Activated CD4-positive, alpha-beta T cell treated with anti-CD3 and anti-CD28 coated beads, Interleukin-2, amount 10 ng/mL, durations not matched to agents 7 days and 5 days (primary cell): Measurements from ENCODE around the gene RNF223. TPM values are rescaled to one million over a fixed set of nuclear protein-coding genes. Genes with fewer than 3 reads are reported as not detected.

ENCODE experiments used
- CTCF ChIA-PET: fragments of 350-600 bp; sonication (Branson Sonifier 250); formaldehyde crosslinking; loops from one replicate; lab custom pipeline; 2021; ENCODE audit warnings: antibody characterized with exemption; lab: Charles Lee
- POLR2A ChIA-PET: fragments of 350-600 bp; sonication (Branson Sonifier 250); formaldehyde crosslinking; loops from one replicate; lab custom pipeline; 2021; ENCODE audit warnings: antibody characterized with exemption; lab: Charles Lee
- DNase-seq: peaks from one replicate; pipeline ENCODE4 v3.0.0-alpha.2; 2020
- H3K27ac Mint-ChIP-seq: one replicate; pipeline ENCODE4 v1.8.0; 2021; ENCODE audit warnings: mild to moderate bottlenecking, moderate library complexity, mixed read lengths
- H3K27me3 Mint-ChIP-seq: one replicate; pipeline ENCODE4 v1.8.0; 2021; ENCODE audit warnings: mixed read lengths
- H3K36me3 Mint-ChIP-seq: one replicate; pipeline ENCODE4 v1.8.0; 2021; ENCODE audit warnings: low read depth, mixed read lengths
- H3K4me1 Mint-ChIP-seq: one replicate; pipeline ENCODE4 v1.8.0; 2021; ENCODE audit warnings: mixed read lengths
- H3K4me3 Mint-ChIP-seq: one replicate; pipeline ENCODE4 v1.8.0; 2021; ENCODE audit warnings: mild to moderate bottlenecking, moderate library complexity, mixed read lengths
- H3K9me3 Mint-ChIP-seq: one replicate; pipeline ENCODE4 v1.8.0; 2021; ENCODE audit warnings: mixed read lengths
- total RNA-seq, 2 experiments: library from RNA; stranded (reverse); gene quantifications; one replicate each; pipeline ENCODE4 v1.2.3, GENCODE V29; 2021

Gene RNF223
- total RNA-seq, 2 experiments from 2014 or later: not detected

- no peak overlapping the region for H3K4me3 Mint-ChIP-seq
- no peak for DNase-seq
- CTCF ChIA-PET: interaction anchor here (0.8 kb wide), 1 partner anchor 49 kb away, joined by 3 read pairs; no protein-coding TSS in a partner anchor
- H3K36me3 Mint-ChIP-seq: peaks cover 3% of the 10 kb centered on the region
- no peaks in the 10 kb centered on the region for H3K4me1 Mint-ChIP-seq
- POLR2A ChIA-PET: no interaction called here
- peak overlapping the region; percentile 41 for H3K27ac Mint-ChIP-seq
- H3K27me3 Mint-ChIP-seq: no peaks in the 10 kb centered on the region
- peaks cover 3% of the 10 kb centered on the region for H3K9me3 Mint-ChIP-seq
Observed at GRCh38 chr1:1089731-1090423, 15.8 kb upstream of the RNF223 start.

GRCh38 chr1:1088801-1089680, 14.9 kb upstream of the RNF223 start:
- ChIA-PET POLR2A (no interaction called here), CTCF (no interaction called here)
- Mint-ChIP-seq H3K4me3 (no peak overlapping the region), H3K36me3 (peaks cover 3% of the 10 kb centered on the region), H3K27ac (no peak overlapping the region), H3K27me3 (no peaks in the 10 kb centered on the region), H3K9me3 (peaks cover 3% of the 10 kb centered on the region), H3K4me1 (no peaks in the 10 kb centered on the region)
- DNase-seq: no peak

GRCh38 chr1:1088029-1088800, 14.1 kb upstream of the RNF223 start:
- Mint-ChIP-seq H3K9me3 (peaks cover 3% of the 10 kb centered on the region), H3K4me1 (no peaks in the 10 kb centered on the region), H3K27ac (no peak overlapping the region), H3K27me3 (no peaks in the 10 kb centered on the region), H3K4me3 (no peak overlapping the region), H3K36me3 (peaks cover 3% of the 10 kb centered on the region)
- POLR2A ChIA-PET: no interaction called here
- DNase-seq: no peak
- CTCF ChIA-PET: no interaction called here

GRCh38 chr1:1087351-1088028, 13.4 kb upstream of the RNF223 start:
- Mint-ChIP-seq H3K36me3 (no peaks in the 10 kb centered on the region), H3K4me1 (no peaks in the 10 kb centered on the region), H3K4me3 (no peak overlapping the region), H3K27me3 (no peaks in the 10 kb centered on the region), H3K9me3 (no peaks in the 10 kb centered on the region), H3K27ac (no peak overlapping the region)
- ChIA-PET POLR2A (no interaction called here), CTCF (interaction anchor here (1.3 kb wide), 1 partner anchor 35 kb away, joined by 5 read pairs; no protein-coding TSS in a partner anchor)
- DNase-seq: no peak

- Mint-ChIP-seq H3K4me1 (no peaks in the 10 kb centered on the region), H3K36me3 (no peaks in the 10 kb centered on the region), H3K27me3 (no peaks in the 10 kb centered on the region), H3K9me3 (no peaks in the 10 kb centered on the region), H3K4me3 (no peak overlapping the region), H3K27ac (no peak overlapping the region)
- no peak for DNase-seq
- POLR2A ChIA-PET: no interaction called here
- CTCF ChIA-PET: interaction anchor here (1.3 kb wide), 1 partner anchor 35 kb away, joined by 5 read pairs; no protein-coding TSS in a partner anchor
Observed at GRCh38 chr1:1086911-1087341, 12.8 kb upstream of the RNF223 start.

GRCh38 chr1:1085911-1086841, 12.1 kb upstream of the RNF223 start:
- Mint-ChIP-seq H3K36me3 (no peaks in the 10 kb centered on the region), H3K4me1 (no peaks in the 10 kb centered on the region), H3K27ac (no peak overlapping the region), H3K9me3 (no peaks in the 10 kb centered on the region), H3K27me3 (no peaks in the 10 kb centered on the region), H3K4me3 (no peak overlapping the region)
- POLR2A ChIA-PET: no interaction called here
- CTCF ChIA-PET: interaction anchor here (1.3 kb wide), 1 partner anchor 36 kb away, joined by 5 read pairs; no protein-coding TSS in a partner anchor
- no peak for DNase-seq

GRCh38 chr1:1085171-1085841, 11.2 kb upstream of the RNF223 start:
- DNase-seq: no peak
- H3K27me3 Mint-ChIP-seq: no peaks in the 10 kb centered on the region
- H3K27ac Mint-ChIP-seq: no peak overlapping the region
- ChIA-PET CTCF (no interaction called here), POLR2A (no interaction called here)
- no peak overlapping the region for H3K4me3 Mint-ChIP-seq
- no peaks in the 10 kb centered on the region for H3K36me3 Mint-ChIP-seq
- H3K9me3 Mint-ChIP-seq: no peaks in the 10 kb centered on the region
- H3K4me1 Mint-ChIP-seq: no peaks in the 10 kb centered on the region

GRCh38 chr1:1084372-1085170, 10.5 kb upstream of the RNF223 start:
- peak; percentile 5 for DNase-seq
- CTCF ChIA-PET: no interaction called here
- POLR2A ChIA-PET: no interaction called here

GRCh38 chr1:1083416-1084371, 9.6 kb upstream of the RNF223 start:
- ChIA-PET POLR2A (no interaction called here), CTCF (no interaction called here)
- no peaks in the 10 kb centered on the region for H3K27me3 Mint-ChIP-seq

More at GRCh38 chr1:1084372-1085170, 10.5 kb upstream of the RNF223 start:
- H3K27ac Mint-ChIP-seq: no peak overlapping the region
- no peaks in the 10 kb centered on the region for H3K9me3 Mint-ChIP-seq
- no peaks in the 10 kb centered on the region for H3K27me3 Mint-ChIP-seq
- no peak overlapping the region for H3K4me3 Mint-ChIP-seq
- H3K4me1 Mint-ChIP-seq: no peaks in the 10 kb centered on the region
- H3K36me3 Mint-ChIP-seq: no peaks in the 10 kb centered on the region

More at GRCh38 chr1:1083416-1084371, 9.6 kb upstream of the RNF223 start:
- Mint-ChIP-seq H3K36me3 (no peaks in the 10 kb centered on the region), H3K4me1 (peaks cover 2% of the 10 kb centered on the region), H3K9me3 (no peaks in the 10 kb centered on the region), H3K4me3 (no peak overlapping the region), H3K27ac (no peak overlapping the region)
- DNase-seq: no peak
